HG03469 (cell line): Measurements from ENCODE around the gene SH3PXD2A.

ENCODE experiments used
- ATAC-seq: cut with Tn5 transposase; IDR thresholded peaks from one replicate; pipeline ENCODE4 v1.9.1; 2021; ENCODE audit warnings: mild to moderate bottlenecking, moderate library complexity, moderate number of reproducible peaks; ENCODE audit not compliant: unreplicated experiment

Gene SH3PXD2A

DNA sequence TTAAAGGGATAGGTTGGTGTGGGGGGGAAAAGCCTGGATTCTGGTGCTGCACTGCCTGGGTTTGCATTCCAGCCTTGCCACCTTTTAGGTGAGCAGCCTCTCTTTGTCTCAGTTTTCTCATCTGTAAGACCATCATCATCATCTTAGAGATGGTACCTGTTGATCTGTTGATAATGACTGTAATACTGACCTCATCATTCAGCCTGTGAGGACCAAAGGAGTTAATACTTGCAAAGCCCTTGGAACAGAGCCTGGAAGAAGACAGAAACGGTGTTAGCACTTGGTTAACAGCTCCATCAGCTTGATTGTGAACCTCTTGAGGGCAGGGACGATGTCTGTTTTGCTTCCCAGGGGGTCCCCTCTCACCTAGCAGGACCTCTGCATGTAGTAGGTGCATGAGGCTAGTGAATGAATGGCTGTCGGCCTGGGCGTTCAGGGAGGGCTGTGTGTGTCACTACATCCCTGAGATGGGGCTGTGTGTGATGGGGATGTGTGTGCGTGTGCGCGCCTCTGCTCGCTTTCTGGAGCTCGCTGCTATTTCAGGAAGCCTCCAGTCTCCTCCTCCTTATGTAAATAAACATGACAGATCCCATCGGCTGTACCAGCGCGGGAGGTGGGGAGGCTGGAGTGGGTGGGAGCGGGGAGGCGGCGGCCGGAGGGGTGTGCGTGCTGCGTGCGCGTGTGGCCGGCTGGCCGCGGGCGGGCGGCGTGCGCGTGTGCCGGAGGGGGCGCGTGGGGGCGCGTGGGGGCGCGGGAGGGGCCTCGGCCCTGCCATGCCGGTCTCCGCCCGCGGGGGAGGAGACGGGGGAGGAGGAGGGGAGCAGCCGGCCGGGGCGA is 300.7 kb downstream of the SH3PXD2A start:
- ATAC-seq: no peak

- ATAC-seq: no peak
Observed at GRCh38 chr10:103553743-103554487, 301.5 kb downstream of the SH3PXD2A start.

- no peak for ATAC-seq
Observed at GRCh38 chr10:103552856-103553742, 302.3 kb downstream of the SH3PXD2A start.

- ATAC-seq: no peak
Observed at GRCh38 chr10:103551619-103552602, 303.5 kb downstream of the SH3PXD2A start.

- no peak for ATAC-seq
Observed at GRCh38 chr10:103550229-103550628, 305.1 kb downstream of the SH3PXD2A start.

GRCh38 chr10:103549349-103549685 is 306.1 kb downstream of the SH3PXD2A start:
- no peak for ATAC-seq

GRCh38 chr10:103548581-103549348 is 306.6 kb downstream of the SH3PXD2A start:
- ATAC-seq: no peak

GRCh38 chr10:103548006-103548405 is 307.4 kb downstream of the SH3PXD2A start:
- no peak for ATAC-seq

- no peak for ATAC-seq
Observed at GRCh38 chr10:103547391-103547946, 307.9 kb downstream of the SH3PXD2A start.

GRCh38 chr10:103546401-103546800 is 309.0 kb downstream of the SH3PXD2A start:
- ATAC-seq: no peak

DNA sequence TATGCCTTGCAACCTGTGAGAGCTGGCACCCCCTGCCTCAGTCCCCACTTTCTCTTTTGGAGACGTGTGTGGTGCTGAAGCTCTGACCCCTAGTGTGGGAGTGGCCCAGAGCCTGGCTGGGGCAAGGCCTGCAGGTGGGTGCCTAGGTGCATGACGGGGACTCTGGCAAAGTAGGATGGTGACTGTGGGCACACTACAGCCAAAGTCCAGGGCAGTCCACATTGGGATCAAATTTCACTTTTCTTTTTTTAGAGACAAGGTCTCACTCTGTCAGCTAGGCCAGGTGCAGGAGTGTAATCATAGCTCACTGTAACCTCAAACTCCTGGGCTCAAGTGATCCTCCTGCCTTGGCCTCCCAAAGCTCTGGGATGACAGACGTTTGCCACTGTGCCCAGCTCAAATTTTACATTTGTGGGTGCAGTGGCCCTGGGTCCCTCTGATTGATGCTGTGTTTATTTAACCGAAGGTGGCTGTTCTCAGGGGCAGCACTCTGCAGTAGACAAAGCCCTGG is 309.6 kb downstream of the SH3PXD2A start:
- no peak for ATAC-seq

DNA sequence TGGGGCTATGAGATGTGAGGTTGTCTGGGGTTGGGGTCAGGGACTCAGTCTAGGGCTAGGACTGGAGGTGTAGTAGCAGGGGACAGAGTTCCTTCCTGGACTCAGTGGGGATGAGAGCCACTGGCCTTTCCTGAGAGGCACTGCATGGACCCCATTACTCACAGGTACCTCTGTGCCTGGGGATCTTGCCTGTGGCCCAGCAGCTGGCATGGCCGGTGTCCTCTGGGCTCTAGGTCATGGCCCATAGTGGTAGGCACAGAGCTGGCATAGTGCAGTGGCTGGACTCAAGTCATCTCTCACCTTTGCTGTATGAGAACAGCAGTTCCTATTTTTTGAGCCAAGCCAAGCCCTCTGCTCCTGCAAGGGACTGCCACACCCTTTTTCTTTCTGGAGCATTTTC is 310.0 kb downstream of the SH3PXD2A start:
- no peak for ATAC-seq

DNA sequence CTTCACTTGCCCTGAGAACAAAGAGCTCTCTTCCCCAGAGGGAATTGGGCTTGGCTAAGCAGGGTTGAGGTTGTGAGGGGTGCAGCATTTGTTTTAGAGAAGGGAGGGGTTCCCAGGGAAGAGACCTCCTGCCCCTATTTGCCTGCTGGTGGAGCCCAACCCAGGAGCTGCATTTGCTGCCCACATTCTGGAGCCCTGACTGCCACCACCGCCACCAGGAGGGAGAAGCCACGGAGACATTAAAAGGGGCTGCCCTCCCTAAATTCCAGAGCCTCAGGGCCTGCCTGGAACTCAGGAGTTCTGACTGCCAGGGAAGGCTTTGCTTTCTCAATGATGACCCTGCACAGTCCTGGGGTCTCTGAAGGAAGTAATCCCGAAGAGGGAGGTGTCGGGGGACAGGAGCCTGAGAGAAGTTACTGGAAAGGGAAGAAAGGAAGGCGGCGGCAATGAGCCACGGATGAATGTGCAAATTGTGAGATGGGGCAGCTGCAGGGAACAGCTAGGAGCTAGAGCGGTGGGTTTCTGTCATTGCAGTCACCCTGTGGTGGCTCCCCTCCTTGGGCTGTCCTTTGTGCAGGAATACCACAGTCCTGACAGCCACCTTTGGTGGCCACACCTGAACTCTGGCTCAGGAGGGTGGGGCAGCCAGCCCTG is 310.6 kb downstream of the SH3PXD2A start:
- ATAC-seq: no peak
